Stimulated activated CD8-positive, alpha-beta memory T cell treated with anti-CD3 and anti-CD28 coated beads, Interleukin-12 subunit alpha, Interleukin-12 subunit beta, amount 100 ng/mL, for 4 hours (primary cell): ENCODE measurements around the gene MISP3.

Experiments used
- DNase-seq: peaks from one replicate; pipeline ENCODE4 v3.0.0-alpha.2; 2020; ENCODE audit warnings: low read depth

Gene MISP3

DNA sequence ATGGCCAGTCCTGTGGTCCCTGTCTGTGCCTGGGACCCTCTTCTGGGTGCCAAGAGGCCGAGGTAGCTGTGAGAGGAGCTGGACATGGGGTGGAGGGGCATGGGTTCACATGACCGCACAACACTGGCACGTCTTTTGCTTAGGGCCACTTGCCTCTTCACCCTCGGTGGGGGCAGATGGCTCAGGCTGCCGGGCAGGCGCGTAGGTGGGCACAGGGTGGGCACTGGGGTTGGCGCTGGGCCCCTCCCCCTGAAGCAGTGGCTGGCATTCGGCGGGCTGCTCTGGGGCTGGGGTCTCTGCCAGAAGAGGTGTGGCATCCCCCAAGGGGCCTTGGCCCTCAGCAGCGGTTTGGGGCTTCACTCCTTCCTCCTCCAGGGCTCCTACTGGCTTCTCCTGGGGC lies 19.1 kb upstream of the MISP3 start:
- DNase-seq = no peak

DNA sequence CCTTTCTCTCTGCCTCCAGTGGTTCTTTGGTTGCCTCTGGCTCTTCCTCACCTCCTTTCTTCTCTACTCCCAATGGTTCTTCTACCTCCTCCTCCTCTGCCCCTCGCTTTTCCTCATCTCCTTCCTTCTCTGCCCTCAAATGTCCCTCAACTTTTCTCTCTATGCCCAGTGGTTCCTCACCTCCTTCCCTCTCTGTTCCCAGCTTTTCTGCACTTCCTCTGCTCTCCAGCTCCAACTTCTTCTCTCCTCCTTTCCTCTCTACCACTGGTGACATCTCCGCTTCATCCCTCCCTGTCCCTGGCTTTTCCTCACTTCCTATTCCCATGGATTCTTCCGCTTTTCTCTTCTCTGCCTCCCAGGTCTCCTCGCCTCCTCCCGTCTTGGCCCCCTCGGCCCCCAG lies 18.5 kb upstream of the MISP3 start:
- DNase-seq = no peak

DNA sequence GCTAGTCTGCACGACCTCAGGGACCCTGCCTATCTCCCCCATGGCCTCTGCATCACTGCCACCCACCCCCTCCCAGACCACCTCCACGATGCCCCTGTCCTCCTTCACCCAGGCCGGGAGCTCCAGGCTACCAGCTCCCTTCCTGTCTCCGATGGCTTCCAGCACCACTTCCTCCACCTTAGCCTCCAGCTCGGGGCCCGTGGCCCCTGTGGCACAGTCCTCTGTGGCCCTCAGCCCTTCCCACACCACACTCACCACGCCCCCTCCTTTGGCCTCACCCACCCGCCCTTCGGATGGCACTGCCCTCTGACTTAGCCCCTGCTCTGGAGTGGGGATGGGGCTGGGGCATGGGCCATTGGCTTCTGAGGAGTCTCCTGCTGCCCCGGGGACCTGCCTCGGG lies 17.9 kb upstream of the MISP3 start:
- no peak for DNase-seq

DNA sequence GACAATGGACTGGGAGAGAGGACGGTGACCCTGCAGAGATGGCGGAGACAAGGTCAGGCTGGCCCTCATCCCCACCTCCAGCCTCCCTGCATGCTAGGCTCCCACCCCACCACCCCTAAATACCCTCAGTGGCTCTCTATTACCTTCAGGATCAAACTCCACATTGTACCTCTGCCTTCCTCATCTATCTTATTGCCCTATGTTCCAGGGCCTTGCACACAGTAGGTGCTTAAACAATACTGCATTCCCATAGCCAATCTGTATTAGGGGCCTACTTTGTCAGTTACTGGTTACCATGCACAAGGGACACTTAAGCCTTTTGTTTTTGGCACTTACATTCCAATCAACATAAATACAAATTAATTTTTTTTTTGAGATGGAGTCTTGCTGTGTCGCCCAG lies 17.2 kb upstream of the MISP3 start:
- no peak for DNase-seq

- DNase-seq = no peak
These were observed 16.4 kb upstream of the MISP3 start for GRCh38 chr19:14056069-14056666.

DNA sequence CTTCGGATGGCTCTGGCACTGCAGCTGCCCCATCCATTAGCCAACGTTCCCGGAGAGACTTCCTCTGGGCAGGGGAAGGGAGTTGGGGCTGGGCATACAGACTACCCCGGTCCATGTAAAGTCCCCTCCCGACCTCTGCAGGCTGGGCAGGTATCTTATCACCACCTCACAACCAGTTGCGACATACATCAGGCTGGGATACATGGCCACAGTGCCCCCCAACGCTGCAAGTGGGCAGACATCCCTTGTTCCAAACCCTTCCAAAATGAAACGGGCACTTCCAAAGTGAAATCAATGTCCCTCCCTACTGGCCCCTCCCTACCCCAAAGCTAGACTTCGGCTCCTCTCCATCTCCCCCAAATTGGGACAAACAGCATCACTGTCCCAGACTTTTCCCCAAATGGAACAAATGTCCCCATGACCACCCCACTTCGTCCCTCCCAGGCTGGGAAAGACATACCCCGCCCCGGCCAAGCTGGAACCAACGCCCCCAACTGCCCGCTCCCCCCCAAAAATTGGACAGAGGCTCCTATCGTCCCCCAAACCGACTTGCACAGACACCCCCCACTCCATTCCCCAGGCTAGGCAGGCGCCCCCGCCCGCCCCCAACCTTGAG lies 15.7 kb upstream of the MISP3 start:
- DNase-seq = no peak

GRCh38 chr19:14058182-14059092 lies 14.1 kb upstream of the MISP3 start:
- no peak for DNase-seq

- peak; percentile 17 for DNase-seq
These were observed 13.5 kb upstream of the MISP3 start for GRCh38 chr19:14059093-14059480.

GRCh38 chr19:14059652-14060155 lies 12.9 kb upstream of the MISP3 start:
- DNase-seq = no peak

DNA sequence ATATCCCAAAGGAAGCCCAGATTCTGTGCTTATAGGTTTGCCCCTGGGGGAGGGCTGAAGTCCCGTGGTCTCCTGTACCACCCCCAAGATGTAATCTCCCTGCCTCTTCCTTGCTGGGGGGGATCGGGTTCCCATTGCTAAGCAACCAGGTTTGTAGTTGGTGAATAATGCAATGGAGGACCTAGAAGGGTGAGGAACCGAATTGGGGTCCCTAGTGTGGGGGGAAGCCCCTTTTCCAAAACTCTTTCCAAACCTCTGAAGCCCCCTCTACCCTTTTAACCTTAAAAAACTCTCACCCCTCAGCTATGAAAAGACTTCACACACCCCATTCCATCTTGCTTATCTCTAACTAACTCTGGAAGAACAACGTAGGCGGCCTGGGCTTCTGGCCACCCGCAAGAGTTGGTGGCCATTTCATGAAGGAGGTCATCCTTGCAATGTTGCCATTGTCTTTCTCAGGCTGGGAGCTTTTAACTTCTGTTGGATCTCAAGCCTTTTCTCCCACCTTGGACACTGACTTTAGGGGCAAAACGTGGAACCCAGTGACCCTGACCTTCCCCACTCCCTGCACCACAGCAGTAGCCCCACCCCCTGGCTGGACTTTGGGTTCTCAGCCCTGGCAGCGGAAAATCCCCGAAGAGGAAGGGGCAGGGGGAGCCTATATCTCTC lies 11.4 kb upstream of the MISP3 start:
- DNase-seq = no peak

GRCh38 chr19:14061751-14062557 lies 10.6 kb upstream of the MISP3 start, which contains the start of gene PALM3:
TSS of gene PALM3 (minus strand) at chr19:14062076. CDS start at chr19:14061980, 96 bp downstream.
- DNase-seq = no peak

DNA sequence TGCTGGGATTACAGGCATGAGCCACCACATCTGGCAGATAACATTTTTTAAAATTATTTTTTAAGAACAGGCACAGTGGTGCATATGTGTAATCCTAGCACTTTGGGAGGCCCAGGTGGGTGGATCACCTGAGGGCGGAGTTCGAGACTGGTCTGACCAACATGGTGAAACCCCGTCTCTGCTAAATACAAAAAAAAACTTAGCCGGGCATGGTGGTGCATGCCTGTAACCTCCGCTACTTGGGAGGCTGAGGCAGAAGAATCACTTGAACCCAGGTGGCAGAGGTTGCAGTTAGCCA lies 10.1 kb upstream of the MISP3 start:
- DNase-seq = no peak

DNA sequence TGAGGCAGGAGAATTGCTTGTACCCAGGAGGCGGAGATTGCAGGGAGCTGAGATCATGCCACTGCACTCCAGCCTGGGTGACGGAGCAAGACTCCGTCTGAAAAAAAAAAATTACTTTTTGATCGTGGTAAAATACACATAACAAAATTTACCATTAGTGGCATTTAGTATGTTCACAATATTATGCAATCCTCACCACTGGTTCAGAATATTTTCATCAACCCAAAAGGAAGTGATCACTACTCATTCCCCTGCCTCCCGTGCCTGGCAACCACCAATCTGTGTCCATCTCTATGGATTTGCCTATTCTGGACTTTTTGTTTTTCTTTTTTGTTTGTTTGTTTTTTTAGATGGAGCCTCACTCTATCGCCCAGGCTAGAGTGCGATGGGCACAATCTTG lies 9.5 kb upstream of the MISP3 start:
- no peak for DNase-seq

DNA sequence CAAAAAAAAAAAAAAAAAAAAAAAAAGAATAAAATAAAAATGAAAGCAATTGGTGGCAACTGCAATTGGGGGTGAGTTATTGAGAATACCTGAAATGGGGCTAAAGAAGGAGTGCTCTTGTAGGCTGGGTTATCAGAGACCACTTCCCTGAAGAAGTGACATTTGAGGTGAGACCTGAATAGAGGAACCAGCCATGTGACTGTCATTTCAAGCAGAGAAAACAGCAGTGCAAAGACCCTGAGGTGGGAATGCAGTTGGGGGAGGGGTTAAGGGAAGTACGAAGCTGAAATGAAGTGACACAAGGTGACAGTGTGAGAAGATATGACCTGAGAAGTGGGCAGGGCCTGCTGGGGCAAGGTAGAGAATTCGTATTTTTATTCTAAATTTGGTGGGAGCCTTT lies 6.5 kb upstream of the MISP3 start:
- DNase-seq = no peak

- DNase-seq = no peak
These were observed 2.1 kb upstream of the MISP3 start for GRCh38 chr19:14070268-14071050.

DNA sequence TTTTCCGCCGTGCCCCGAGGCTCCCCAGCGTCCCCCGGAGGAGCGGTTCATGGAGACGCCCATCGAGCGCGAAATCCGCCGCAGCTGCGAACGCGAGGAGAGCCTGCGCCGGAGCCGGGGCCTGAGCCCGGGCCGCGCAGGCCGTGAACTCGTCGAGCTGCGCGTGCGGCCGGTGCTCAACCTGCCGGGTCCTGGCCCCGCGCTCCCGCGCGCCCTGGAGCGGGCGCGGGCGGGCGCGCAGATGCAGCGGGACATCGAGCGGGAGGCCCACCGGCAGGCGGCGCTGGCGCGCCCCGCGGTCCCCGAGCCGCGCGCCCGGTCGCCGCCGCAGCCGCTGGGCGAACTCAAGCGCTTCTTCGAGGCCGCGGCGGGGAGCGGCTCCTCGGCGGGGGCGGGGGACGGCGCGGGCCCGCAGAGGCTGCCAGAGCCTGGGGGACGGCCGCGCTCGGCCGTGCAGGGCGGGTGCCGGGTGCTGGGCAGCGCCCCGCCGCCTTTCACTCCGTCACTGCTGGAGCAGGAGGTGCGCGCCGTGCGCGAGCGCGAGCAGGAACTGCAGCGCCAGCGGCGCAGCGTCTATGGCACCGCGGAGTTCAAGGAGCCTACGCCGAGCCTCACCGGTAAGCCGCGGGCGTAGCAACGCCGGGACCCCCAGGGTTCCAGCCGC lies 807 bp downstream of the MISP3 start:
- DNase-seq = peak; percentile 62

- no peak for DNase-seq
These were observed 1.6 kb downstream of the MISP3 start for GRCh38 chr19:14073925-14074838.

- no peak for DNase-seq
These were observed 5.8 kb downstream of the MISP3 start for GRCh38 chr19:14078411-14078810.
